GM18499 (cell line): Measurements from ENCODE around the gene DNAJB14.
"Not testable (repeated sequence)": the region's sequence is repeated elsewhere in the genome, so short reads cannot be mapped to it uniquely, and the experiment has no call there.

Experiments used
- ATAC-seq: cut with Tn5 transposase; IDR thresholded peaks from one replicate; pipeline ENCODE4 v1.9.1; 2021; ENCODE audit warnings: moderate number of reproducible peaks; ENCODE audit not compliant: insufficient read depth, unreplicated experiment

DNAJB14 gene

GRCh38 chr4:99946356-99947189 lies at the start of gene DNAJB14:
TSS of gene DNAJB14 (minus strand) at chr4:99946618. CDS start at chr4:99946571, 47 bp downstream.
- peak; percentile 11 for ATAC-seq

GRCh38 chr4:99991741-99992140 lies 45.3 kb upstream of the DNAJB14 start:
- ATAC-seq: no peak

- ATAC-seq: no peak
Observed at GRCh38 chr4:99987681-99988080, 41.3 kb upstream of the DNAJB14 start.

GRCh38 chr4:99986792-99987191 lies 40.4 kb upstream of the DNAJB14 start:
- peak; percentile 52 for ATAC-seq

- no peak for ATAC-seq
Observed at GRCh38 chr4:99983289-99983943, 37.0 kb upstream of the DNAJB14 start.

- no peak for ATAC-seq
Observed at GRCh38 chr4:99979872-99980271, 33.5 kb upstream of the DNAJB14 start.

GRCh38 chr4:99971453-99972111 lies 25.2 kb upstream of the DNAJB14 start:
- ATAC-seq: no peak

- ATAC-seq: no peak
Observed at GRCh38 chr4:99968330-99968729, 21.9 kb upstream of the DNAJB14 start.

GRCh38 chr4:99966692-99967091 lies 20.3 kb upstream of the DNAJB14 start:
- no peak for ATAC-seq

GRCh38 chr4:99965674-99966350 lies 19.4 kb upstream of the DNAJB14 start:
- ATAC-seq: no peak

- ATAC-seq: no peak
Observed at GRCh38 chr4:99965173-99965572, 18.8 kb upstream of the DNAJB14 start.

GRCh38 chr4:99961711-99962110 lies 15.3 kb upstream of the DNAJB14 start:
- no peak for ATAC-seq

GRCh38 chr4:99960648-99961047 lies 14.2 kb upstream of the DNAJB14 start:
- no peak for ATAC-seq

- ATAC-seq: not testable (repeated sequence)
Observed at GRCh38 chr4:99958207-99958606, 11.8 kb upstream of the DNAJB14 start.

- no peak for ATAC-seq
Observed at GRCh38 chr4:99950913-99951254, 4.5 kb upstream of the DNAJB14 start.

GRCh38 chr4:99949999-99950912 lies 3.8 kb upstream of the DNAJB14 start, which contains the start of gene H2AZ1:
TSS of gene H2AZ1 (minus strand) at chr4:99950275. CDS start at chr4:99950170, 105 bp downstream.
- peak; percentile 48 for ATAC-seq

GRCh38 chr4:99949034-99949998 lies 2.9 kb upstream of the DNAJB14 start:
- peak; percentile 18 for ATAC-seq

- ATAC-seq: no peak
Observed at GRCh38 chr4:99947608-99948007, 1.2 kb upstream of the DNAJB14 start.
